Vein endothelial cell (primary cell): Measurements from ENCODE around the gene CASP8AP2. TPM values are rescaled to one million over a fixed set of nuclear protein-coding genes. Genes with fewer than 3 reads are reported as not detected.

Source experiments
- small RNA-seq: library from RNA; depleted of rRNA; stranded (forward); fragments of <200 nt; gene quantifications from one replicate; pipeline ENCODE3, GENCODE V24; 2012
- total RNA-seq: library from RNA; depleted of rRNA; stranded (reverse); fragments of >200 nt; gene quantifications from 2 replicates; pipeline ENCODE4 v1.2.3, GENCODE V29; 2012

Gene CASP8AP2
- 15.0 and 18.6 TPM in 2 replicates for total RNA-seq

GRCh38 chr6:89829472-89830169 is at the start of gene CASP8AP2:
Gene CASP8AP2, plus strand, starts transcription at chr6:89829880.

DNA sequence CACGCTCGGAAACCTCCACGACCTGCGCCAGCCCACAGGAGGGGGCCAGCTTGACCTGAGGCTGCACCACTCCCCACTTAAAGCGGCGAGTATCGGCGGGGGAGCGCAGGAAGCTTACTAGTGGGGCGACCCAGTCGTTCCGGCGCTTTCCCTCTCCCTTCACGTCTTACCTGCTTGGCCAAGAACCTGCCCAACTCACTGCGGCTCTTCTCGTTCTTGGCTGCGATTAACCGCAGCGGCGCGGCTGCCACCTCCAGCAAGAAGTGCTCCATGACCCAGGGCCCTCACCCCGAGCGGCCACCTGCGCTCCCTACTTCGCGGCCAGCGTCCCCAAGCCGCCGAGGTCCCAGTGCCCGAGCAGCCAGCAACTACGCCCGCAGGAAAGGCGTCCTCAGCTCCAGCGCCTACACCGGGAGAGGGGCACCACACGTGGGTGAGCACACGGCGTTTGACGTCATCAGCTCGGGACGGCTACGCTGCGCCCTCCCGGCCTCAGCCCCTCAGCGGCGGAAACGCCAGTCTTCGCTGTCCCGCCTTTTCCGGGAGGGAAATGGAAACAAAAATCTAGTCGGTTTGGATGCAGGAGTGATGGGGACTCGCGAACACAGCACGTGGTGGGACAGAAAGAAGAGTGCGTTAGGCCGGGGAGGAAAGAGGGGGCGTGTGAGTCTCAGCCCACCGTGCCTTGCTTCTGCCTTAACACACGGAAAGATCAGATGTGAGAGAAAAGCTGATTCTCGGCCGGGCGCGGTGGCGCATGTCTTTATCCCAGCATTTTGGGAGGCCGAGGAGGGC is 10.1 kb upstream of the CASP8AP2 start, which contains the start of gene MDN1:
TSS of gene MDN1 (minus strand) at position 459 of the 795 bp plus-strand sequence. CDS start at position 272, 187 bp downstream.

GRCh38 chr6:89894169-89894568 is 64.5 kb downstream of the CASP8AP2 start, which contains the start of gene GJA10:
Gene GJA10, plus strand, starts transcription at chr6:89894469. Its CDS starts 0 bp downstream, at chr6:89894469.

Small RNA genes within 50 kb of the gene (small RNA-seq; reads per million reads assigned to genes)
- gene DNAJC19P6 (not detected), gene RF00019 (not detected)

Other genes starting within 250 kb of the CASP8AP2 start
- gene LYRM2, start 191.1 kb upstream of the CASP8AP2 start, total RNA-seq = 14.4 and 17.9 TPM in 2 replicates
- gene MDN1, start 10.1 kb upstream of the CASP8AP2 start, total RNA-seq = 27.1 and 37.4 TPM in 2 replicates
- not detected in 2 replicates for gene GJA10, start 64.6 kb downstream of the CASP8AP2 start, total RNA-seq